Measurements from ENCODE around the gene TRAPPC14.

The TRAPPC14 gene

DNA sequence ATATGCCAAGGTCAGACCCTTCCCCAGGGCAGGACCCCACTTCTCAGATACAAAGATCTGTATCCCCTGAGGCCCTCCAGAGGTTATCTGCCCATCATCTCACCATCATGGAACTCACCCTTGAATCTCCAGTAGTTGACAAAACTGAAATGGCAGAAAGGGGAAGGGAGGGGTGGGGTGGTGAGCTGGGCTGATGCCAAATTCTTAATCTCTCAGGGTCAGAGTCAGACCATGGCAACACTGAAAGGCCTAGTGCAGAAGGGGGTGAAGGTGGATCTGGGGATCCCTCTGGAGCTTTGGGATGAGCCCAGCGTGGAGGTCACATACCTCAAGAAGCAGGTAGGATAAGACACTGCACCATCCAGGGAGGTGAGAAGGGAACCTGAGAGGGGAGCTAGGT, 36.0 kb downstream of the TRAPPC14 start:
- no peak for DNase-seq

DNA sequence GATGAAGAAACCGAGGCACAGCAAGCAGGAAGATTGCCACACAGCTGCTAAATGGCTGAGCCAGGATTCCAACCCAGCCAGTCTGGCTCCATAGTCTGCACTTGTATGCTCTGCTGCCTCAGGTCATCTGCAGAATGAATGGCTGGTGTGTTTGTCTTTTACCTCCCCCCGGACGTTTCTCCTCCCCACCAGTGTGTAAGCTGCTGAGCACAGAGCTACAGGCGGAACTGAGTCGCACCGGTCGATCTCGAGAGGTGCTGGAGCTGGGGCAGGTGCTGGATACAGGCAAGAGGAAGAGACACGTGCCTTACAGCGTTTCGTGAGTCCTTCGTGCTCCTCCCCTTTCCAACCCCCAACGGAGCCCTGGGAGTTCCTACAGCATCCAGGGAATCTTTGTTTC, 36.5 kb downstream of the TRAPPC14 start:
- DNase-seq = peak; percentile 67

DNA sequence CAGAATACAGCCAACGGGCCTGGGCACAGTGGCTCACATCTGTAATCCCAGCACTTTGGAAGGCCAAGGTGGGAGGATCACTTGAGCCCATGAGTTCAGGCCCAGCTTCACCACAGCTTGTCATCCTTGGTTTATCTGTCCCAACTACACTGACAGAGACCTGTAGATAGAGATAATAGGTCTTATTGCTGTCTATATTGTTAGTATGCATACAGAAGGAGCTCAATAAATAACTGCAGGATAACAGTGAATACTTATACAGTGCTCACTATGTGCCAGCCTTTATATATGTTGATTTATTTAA, 37.8 kb downstream of the TRAPPC14 start:
- no peak for DNase-seq

DNA sequence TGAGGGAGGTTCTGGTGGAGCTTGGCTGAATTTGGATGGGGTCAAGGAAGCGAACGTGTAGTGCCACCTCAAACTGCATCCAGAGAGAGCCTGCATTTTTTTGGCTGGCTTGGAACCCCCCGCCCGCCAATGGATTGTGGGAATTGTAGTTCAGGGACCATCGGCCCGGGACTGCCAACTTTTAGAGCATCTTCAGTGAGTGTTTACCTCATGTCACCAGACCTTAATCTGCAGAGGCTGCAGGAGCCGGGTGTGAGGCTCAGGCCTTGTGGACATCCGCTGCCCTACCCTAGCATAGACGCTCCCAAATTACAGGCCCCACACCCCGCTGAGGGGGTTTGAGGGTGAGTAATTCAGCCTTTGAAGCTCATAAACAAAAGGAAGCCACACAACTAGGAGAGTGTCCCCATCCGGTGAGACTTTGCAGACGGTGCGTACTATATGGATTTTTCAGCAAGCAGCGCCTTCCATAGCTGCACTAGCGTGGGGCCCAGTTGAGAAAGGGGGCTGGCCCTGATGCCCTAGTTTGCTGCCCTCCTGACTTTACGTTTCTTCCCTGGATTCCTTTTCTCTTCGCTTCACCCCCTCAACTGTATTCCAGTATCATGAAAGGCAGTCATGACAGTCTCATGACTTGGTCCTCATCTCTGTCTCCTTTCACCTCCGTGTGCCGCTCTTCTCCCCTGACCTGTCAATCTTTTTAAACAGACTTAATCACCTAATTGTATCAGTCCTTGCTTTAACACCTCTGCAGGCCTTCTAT, 38.4 kb downstream of the TRAPPC14 start:
- no peak for DNase-seq

DNA sequence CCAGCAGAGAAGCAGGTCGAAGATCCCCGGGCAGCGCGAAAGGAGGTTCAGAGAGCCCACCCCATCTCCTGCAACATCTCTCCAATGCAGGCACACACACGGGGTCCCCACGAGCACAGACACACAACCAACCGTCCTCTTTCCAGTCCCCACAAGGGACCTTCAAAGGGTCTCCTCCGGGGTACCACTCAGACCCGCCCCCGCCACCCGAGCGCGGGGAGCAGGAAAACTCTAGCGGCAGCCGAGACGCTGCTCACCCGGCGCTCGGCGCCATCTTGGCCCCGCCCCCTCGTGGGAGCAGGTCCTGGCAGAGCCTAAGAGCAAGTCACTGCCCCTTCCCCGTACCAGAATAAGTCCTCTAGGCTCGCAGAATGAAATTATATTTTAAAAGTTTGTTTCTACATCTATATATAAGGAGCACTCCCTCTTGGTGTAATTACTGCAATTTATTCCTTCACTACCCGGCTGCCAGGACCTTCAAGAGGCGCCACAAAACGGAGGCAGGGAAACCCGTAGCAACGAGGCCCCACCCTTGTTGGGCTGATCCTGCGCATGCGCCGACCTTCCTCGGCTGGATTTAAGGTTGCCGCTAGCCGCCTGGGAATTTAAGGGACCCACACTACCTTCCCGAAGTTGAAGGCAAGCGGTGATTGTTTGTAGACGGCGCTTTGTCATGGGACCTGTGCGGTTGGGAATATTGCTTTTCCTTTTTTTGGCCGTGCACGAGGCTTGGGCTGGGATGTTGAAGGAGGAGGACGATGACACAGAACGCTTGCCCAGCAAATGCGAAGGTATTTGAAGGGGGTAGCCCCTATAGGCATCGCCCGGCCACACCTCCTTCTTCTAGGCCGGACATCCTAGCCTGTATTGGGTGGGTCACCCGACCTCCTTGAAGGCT, 39.2 kb downstream of the TRAPPC14 start, which contains the start of the genes CNPY4 and TAF6:
CNPY4 (plus strand) TSS at position 563 of the 898 bp plus-strand sequence; CDS start at position 674, 111 bp downstream.
TAF6 (minus strand) TSS at position 287 of the 898 bp plus-strand sequence. CDS start 5,149 bp downstream, outside the sequence.
- DNase-seq = peak; percentile 94

DNA sequence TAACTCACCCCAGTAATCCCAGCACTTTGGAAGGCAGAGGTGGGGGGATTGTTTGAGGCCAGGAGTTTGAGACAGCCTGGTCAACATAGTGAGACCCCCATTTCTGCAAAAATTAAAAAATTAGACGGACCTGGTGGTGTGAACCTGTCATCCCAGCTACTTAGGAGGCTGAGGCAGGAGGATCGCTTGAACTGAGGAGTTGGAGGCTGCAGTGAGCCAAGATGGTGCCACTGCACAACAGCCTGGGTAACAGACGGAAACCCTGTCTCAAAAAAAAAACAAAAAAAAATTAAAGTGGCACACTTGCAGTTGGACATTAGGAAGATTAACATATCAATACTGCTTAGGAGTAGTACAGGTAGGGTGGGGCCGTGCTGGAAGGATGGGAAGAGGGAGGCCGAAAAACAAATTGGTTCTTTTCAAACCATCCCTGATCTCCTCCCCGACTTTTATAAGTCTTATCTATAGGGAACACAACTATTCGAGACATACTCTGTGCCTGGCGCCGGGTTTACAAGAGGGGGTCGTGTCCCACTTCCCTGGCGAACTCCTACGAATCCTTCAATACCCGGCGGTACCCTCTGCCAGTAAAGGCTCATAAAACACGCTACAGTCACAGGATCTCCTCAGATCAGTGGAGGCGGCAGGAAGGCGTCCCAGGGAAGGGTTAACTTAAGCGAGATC, 40.0 kb downstream of the TRAPPC14 start:
- no peak for DNase-seq

DNA sequence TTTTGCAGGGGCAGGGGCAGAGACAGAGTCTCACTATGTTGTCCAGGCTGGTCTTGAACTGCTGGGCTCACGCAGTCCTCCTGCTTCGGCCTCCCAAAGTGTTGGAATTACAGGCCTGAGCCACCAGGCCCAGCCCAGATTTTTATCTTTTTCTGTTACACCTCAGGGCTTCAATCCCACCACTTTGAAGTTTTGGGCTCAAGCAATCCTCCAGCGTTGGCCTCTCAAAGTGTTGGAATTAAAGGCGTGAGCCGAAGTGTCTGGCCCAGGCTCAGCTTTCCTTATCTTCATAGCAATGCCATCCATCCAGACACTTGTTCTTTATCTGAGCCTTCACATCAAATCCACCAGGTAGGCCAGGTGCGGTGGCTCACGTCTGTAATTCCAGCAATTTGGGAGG, 43.5 kb downstream of the TRAPPC14 start:
- DNase-seq = no peak

DNA sequence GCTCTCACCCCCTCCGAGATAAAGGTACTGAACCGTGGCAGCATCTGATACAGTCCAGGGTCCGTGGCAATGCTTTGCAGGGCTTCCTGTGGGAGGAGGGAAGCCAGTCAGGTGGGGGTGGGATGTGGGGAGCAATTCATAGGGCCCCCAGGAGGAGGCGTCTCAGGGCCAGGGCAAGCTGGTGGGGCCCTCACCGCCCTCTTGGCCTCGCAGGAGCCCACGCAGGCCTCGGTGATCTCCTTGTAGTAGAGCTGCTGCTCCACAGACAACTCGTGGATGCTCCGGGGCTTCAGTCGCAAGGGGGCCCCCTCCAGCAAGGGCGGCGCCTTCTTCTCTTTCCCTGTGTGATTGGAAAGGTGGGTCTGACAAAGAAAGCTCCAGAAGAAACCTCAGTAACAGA, 46.6 kb downstream of the TRAPPC14 start:
- DNase-seq = no peak

DNA sequence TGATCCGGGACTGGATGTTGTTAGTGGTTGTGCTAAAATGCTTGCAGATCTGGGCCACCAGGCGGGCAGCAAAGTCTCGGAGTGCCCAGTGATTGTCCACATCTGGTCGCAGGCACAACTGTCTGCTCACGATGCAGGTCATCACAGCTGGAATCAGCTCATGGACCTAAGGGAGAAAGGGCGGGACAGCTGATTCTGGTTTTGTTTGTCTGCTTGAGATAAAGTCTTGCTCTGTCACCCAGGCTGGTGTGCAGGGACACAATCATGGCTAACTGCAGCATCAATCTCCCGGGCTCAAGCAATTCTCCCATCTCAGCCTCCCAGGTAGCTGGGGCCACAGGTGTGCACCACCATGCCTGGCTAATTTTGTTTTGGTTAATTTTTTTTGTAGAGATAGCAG, 47.4 kb downstream of the TRAPPC14 start:
- DNase-seq = no peak

DNA sequence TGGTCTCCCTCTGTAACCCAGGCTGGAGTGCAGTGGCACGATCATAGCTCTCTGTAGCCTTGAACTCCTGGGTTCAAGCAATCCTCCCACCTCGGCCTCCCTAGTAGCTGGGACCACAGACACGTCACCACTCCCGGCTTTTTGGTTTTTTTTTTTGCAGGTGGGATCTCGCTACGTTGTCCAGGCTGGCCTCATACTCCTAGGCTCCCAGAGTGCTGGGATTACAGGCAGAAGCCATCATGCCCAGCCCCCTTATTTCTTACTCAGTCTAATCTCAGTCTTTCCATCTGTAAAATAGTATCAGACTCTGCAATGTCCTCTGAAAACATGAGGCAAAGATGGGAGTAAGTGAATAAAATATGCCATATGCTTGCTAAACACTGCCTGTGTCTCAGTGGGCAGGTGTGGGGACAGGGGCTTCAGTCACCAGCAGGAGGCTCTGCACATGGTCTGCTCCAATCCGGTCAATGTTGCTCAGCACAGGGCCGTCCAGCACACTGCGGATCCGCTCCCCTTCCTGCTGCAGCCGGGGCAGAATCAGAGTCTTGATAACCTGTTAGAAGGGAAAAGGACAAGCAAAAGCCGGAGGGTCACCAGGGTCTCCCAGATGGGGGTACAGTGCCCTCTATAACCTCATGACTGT, 48.9 kb downstream of the TRAPPC14 start:
- DNase-seq = no peak

DNA sequence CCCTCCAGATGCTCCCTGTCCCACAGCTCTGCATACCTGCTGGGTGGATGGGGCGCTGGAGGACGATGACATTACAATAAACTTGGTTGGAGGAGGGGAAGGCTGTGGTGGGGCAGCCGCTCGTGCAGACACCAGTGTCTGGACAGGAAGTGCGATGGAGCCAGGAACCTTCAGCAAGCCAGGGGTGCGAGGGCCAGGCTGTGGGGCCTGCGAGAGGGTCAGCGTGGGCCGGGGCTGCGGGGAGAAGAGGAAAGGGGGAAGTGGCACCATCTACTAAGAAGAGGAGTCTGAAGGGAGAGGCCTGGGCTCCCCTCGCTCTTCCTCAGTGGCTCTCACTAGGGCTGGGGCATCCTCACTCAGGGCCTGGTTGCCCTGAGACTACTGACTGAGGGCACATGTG, 50.6 kb downstream of the TRAPPC14 start:
- no peak for DNase-seq

DNA sequence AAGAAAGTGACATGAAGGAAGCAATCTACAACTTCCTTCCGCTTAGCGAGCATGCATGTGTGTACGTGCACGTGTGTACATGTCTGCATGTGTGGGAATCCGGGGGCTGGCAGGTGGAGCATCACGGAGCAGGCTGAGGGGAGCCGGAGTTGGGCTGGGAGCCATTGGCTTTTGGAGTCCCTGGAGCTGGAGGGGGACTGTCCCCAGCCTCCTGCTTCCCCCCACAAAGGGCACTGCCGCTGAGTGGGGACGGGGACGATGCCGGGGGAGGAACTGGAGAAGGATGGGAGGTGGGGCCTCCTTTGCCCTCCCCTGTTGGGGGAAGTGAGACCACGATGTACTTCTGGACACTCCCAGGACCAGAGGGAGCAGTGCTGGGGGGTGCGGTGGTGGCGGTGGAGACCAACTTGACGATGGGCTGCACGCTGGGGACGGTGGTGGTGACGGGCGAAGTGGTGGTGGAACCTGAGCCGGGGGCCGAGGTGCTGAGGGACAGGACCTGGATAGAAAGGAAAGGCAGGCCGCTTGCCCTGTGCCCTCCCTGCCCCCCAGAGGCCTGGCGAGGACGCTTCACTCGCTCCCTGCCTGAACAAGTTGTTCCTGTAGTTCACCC, 51.3 kb downstream of the TRAPPC14 start:
- DNase-seq = no peak

DNA sequence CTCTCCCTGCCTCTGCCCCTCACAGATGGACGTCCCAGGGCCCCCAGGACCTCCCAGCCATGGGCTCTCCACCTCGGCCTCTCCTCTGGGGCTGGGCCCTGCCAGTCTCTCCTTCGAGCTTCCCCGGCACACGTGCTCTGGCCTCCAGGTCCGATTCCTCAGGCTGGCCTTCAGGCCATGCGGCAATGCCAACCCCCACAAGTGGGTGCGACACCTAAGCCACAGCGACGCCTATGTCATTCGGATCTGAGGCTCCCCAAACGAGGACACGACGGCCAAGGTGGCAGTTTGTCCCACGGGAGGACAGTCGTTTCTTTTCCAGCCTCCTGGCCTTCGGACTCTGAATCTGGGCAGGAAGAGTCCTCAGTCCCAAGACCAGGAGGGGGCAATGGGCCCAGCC, 51.9 kb downstream of the TRAPPC14 start:
- no peak for DNase-seq

DNA sequence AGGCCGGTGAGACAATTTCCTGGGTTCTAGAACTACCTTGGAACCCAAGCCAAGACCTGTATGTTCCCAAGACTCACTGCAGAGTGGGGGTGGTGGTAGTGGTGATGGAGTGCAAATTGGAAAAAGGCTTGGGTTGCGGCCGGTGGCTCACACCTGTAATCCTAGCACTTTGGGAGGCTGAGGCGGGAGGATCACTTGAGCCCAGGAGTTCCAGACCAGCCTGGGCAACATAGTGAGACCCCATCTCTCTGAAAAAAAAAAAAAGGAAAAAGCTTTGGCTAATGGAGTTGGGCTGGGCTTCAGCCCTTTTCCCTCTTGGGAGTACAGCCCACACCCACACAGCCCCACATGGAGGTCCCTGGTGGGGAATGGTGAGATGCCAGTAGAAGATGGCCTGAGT, 53.0 kb downstream of the TRAPPC14 start:
- no peak for DNase-seq

All from NCI-H1436 (cell line).